SK-N-SH treated with all-trans-retinoic acid at 6 μM for 48 hours (cell line): ENCODE data around the gene PSME4.

Experiments
- ARNTL ChIP-seq: fragments of 450-650 bp; formaldehyde crosslinking; IDR thresholded peaks from 2 replicates; pipeline ENCODE4 v1.5.0; 2020; ENCODE audit warnings: low read depth, mild to moderate bottlenecking, moderate library complexity, borderline replicate concordance
- BACH2 ChIP-seq: fragments of 250-450 bp; sonication (Bioruptor Pico); IDR thresholded peaks from 2 replicates; pipeline ENCODE4 v1.9.0; 2021; ENCODE audit warnings: mild to moderate bottlenecking, borderline replicate concordance
- ESRRG ChIP-seq: fragments of 250-450 bp; sonication (Bioruptor Pico); IDR thresholded peaks from 2 replicates; pipeline ENCODE4 v1.6.1; 2021; ENCODE audit warnings: mild to moderate bottlenecking
- PPARA ChIP-seq: fragments of 250-450 bp; sonication (Bioruptor Pico); IDR thresholded peaks from 2 replicates; pipeline ENCODE4 v1.5.0; 2020; ENCODE audit warnings: mild to moderate bottlenecking, borderline replicate concordance
- ZFP3 ChIP-seq: fragments of 250-450 bp; sonication (Bioruptor Pico); IDR thresholded peaks from 2 replicates; pipeline ENCODE4 v1.5.0; 2020; ENCODE audit warnings: mild to moderate bottlenecking, moderate library complexity
- ZFP30 ChIP-seq: fragments of 450-650 bp; formaldehyde crosslinking; IDR thresholded peaks from 2 replicates; pipeline ENCODE4 v1.5.0; 2022; ENCODE audit warnings: mild to moderate bottlenecking, moderate library complexity
- TF ChIP-seq, protein P1 (sequence below): fragments of 250-450 bp; sonication (Bioruptor Pico); IDR thresholded peaks from 2 replicates; pipeline ENCODE4 v1.5.1; 2020; ENCODE audit warnings: low read depth, mild to moderate bottlenecking, moderate library complexity

DNA sequence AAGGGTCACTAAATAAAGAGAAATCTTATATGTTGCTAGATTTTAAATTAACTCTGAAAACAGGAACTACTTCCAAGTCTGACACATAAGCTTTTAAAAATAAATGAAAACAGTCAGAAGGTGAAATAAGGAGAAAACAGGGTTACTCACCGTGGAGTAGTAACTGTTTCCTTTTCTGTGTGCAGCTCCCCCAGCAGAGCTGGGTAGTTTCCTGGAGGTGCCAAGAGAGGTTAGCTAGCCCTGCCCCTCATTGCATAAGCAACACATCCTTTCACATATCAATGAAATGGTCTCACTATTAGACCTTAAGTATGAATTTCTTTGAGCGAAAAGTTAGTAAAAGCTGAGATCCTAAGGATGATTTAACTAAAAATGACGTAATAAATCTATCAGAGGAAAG is 57.1 kb downstream of the PSME4 start:
- no peak for TF ChIP-seq ARNTL (CRISPR knock-in tag)
- no peak for TF ChIP-seq PPARA
- no peak for TF ChIP-seq ZFP3 (CRISPR knock-in tag)
- no peak for TF ChIP-seq BACH2 (CRISPR knock-in tag)
- no peak for TF ChIP-seq ZFP30
- no peak for TF ChIP-seq ESRRG (CRISPR knock-in tag)
- TF ChIP-seq, protein P1, sequence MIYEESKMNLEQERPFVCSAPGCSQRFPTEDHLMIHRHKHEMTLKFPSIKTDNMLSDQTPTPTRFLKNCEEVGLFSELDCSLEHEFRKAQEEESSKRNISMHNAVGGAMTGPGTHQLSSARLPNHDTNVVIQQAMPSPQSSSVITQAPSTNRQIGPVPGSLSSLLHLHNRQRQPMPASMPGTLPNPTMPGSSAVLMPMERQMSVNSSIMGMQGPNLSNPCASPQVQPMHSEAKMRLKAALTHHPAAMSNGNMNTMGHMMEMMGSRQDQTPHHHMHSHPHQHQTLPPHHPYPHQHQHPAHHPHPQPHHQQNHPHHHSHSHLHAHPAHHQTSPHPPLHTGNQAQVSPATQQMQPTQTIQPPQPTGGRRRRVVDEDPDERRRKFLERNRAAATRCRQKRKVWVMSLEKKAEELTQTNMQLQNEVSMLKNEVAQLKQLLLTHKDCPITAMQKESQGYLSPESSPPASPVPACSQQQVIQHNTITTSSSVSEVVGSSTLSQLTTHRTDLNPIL (CRISPR knock-in tag): no peak
